ENCODE results near the gene PGM1. TPM values are rescaled to one million over a fixed set of nuclear protein-coding genes. Genes with fewer than 3 reads are reported as not detected.

The PGM1 gene
- polyA plus RNA-seq, 10 donors: 45.2 to 71.3 (median 67.1) TPM

DNA sequence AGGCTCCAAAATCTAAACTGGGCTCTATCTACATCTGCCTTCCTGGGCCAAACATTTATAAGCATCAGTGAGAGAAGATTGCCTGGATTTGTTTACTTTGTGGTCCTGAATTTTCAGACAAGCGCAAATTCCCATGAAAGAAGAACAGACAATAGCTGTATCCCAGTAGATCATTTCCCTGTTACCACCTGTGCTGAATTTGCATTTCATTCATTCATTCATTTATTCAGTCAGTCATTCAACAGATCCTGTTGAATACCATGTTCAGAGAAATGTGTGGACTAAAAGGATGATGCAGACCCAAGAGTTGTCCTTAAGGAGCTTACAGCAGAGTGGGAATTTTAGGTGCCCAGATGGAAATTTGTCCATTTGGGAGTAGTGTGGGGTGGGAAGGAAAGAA, 2.2 kb downstream of the PGM1 start:
- no peak for DNase-seq

DNA sequence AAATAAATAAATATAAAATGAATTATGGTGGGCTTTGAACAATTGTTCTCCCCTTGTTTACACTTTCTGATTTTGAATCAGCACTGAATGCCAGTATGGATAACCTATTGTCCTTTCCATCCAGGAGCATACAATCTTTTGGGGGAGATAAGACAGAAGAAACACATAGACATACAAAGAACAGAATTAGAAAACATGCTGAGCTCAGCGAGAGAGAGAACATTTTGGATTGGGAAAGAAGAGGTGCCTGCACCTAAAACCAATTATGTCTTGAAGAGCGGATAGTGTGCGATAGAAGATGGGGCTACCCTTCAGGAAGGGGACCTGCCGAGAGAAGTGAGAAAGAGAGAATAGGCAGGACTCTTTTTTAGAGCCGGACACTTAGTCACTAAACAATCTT, 6.6 kb downstream of the PGM1 start:
- DNase-seq: no peak

DNA sequence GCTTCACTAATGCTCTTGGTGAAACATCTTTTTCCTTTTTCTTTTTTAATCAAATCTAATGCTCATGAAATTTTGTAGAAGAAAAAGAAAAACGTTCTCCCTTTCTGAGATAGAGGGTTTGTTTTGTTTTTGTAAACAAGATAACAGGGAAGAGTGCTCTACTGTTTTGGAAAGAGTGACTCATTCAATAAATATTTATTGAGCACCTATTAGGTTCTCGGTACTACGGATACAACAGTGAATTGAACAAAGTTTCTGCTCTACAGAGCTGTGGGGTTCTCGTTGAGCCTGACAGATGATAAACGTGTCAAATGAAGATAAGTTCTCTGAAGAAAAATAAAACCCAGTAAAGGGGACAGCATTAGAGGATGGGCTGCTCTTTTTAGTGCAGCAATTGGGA, 7.0 kb downstream of the PGM1 start:
- no peak for DNase-seq

DNA sequence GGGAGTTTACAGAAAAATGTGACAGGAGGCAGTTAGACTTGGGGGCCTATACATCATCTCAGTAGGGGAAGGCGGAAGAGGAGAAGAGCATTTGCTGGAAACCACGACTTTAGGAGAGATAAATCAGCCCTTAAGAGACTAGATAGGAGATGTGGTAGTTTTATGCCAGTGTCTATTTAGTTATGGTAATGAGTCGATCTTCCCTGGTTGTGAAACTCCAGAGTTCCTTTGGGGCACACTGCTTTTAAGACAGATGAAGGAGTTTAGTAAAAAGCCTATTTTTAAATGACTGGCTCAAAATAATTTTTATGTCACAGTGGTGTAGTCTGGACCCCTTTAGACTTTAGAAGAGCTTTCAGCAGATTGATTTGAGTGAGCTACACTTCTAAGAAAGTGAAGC, 7.8 kb downstream of the PGM1 start:
- DNase-seq: no peak

DNA sequence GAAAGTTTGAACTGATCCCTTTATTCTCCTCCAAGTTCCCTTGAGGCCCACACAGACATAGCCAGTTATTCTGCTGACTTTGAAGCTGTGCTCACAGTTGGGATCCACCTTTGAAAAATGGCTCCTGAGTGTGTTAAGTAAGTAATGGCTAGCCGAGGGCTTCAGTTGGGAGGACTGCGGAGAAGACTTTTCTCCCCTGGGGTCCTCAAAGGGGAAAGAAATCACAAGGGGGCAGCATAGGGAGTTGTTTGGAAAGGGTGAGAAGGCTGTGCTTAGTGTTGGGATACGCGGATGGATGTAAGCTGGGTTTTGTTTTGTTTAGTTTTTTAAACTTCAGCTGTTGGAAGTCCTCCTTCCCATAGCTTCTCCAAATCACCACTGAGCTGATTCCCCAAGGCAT, 8.3 kb downstream of the PGM1 start:
- DNase-seq: no peak

DNA sequence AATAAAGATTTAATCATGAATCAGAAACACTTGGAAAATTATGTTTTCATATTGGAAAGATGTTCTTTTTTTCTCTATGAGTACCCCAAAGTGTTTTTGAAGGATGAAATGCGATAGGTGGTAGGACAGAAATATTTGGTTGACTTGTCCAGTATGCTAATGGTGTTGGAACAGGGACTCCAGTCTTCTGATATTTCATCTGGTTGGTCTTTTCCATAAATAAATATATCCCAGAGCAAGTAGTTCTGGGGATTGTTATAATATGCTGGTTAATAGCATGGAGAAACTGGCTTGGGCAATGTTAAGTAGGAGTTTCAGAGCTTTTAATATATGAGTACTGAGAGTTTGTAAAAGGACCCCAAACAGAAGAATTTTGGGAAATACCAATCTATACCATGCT, 8.7 kb downstream of the PGM1 start:
- no peak for DNase-seq

DNA sequence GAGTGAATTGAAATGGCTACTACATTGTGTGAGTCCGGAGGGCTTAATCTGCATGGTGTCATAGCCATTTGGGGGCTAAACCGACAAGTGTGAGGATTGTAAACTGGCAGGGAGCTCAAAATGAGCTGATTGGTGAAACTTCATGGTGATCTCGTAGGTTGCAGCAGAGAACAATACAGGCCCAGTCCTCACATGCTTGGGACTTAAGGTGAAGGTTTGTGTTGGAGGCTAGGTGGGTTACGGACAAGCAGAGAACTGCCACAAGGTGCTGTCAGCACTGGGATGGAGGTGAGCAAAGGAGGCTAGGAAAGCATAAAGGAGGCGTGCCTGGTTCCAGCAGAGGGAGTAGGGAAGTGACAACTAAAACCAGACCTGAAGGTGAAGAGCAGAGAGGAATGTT, 9.4 kb downstream of the PGM1 start:
- DNase-seq: no peak

DNA sequence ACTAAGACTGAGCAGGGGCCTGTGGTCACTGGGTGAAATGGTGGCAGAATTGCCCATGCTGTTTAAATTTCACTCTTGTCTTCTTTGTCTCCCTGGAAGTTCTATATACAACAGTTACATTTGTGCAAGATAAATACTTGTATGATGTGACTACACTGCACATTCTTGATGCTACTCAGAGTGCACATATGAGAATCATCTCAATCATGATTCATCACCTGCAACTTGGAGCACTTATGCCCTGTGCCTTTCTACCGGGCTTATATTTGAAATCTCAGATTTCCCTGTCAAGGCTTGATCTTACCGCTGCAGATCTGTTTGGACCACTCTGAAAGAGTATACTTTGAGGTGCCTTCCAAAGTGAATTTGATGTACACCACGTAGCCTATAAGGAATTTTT, 10.6 kb downstream of the PGM1 start:
- no peak for DNase-seq

DNA sequence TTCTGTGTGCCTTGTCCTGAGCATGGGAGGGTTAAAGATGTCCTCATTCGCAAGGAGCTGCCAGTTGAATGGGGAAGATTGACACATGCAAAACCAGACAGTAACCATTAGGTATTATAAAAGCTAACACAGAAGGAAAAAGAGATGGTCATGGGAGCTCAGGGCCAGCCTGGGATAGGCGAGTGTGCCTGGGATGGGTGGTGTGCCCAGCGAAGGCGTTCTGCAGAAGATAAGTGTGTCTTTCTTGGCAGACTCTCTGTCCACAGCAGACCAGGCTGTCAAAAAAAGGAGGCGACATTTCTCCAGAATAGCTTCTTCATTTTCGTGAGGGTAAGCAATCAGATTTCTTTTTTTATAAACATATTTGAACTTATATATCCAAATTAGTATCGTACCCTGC, 14.1 kb downstream of the PGM1 start:
- no peak for DNase-seq

DNA sequence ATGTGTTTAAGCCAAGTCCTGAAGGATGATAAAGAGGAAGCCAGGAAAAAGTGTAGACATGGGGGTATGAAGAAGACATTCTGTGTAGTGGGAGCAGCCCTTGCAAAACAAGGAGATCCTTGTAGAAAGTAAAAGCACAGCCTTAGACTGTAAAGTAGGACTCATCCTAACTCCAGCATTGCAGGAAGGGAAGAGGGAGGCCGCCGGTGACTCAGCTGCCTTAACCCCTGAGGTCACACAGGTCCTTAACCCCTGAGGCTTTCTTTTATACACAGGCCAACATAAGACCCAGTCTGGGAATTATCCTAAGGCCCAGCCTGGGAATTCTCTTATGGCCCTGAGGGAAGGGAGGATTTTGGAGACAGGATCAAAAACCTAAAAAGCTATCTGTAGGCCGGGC, 18.0 kb downstream of the PGM1 start:
- no peak for DNase-seq

DNA sequence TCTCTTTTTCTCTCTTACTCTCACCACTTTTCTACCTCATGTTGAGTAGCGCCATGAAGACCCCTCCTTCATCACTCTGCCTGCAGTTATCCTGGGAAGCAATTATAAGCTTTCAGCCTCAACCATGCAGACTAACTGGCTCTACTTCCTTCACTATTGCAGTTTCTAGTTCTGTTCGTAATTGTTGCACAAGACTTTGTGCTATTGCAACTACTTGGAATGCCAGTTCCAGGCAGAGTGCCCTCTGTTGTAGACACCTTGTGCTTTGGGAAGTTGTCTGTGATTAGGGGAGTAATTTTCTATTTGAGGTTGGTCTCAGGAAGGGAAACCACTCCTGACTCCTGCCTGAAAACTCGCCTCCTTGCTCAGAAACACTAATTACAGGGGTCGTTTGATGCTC, 19.4 kb downstream of the PGM1 start:
- no peak for DNase-seq

DNA sequence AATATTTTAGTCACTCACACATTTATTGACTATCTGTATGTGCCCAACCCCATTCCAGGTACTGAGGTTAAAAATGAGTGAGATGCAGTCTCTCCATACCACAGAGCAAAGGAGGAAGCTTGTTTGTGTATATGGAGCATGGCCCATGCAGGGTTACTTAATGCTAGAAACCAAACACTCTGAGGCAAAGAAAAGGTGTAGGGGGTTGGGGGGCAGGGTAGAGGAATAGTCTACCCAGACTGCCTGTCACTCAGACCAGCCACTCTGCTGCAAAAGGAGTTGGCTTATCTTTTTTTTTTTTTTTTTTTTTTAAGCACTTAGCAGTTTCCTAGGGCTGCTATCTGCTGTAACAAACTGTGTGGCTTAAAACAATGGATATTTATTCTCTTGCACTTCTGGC, 19.8 kb downstream of the PGM1 start:
- no peak for DNase-seq

DNA sequence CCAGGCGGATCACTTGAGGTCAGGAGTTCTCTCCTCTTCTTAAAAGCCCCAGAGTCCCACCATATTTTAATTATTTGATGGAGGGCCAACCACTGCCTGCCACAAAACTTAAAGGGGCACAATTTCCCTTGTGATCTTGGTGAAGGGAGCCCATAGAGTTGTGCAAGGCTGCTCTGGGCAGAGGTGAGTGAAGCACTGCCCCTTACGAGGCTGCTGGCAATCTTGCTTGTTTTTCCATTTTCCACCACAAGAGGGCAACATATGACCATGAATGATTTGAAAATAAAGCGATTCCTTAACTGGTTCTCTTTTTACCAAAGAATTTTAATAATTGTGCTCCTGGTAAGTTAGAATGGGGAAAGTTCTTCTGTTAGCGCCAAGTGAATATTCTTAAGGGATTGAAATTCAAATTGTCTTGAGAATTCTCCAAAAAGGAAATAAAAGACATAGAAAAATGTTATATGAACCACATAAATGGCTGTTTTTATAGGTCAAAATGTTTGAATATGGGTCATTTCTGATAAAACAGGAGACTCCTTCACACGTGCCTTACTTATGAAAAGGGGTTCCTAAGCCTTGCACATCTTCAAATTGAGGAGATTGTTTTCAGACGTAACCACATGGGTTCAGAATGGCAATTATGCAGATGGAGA, 22.7 kb downstream of the PGM1 start:
- DNase-seq: peak; percentile 75 to 88 (median 85)

DNA sequence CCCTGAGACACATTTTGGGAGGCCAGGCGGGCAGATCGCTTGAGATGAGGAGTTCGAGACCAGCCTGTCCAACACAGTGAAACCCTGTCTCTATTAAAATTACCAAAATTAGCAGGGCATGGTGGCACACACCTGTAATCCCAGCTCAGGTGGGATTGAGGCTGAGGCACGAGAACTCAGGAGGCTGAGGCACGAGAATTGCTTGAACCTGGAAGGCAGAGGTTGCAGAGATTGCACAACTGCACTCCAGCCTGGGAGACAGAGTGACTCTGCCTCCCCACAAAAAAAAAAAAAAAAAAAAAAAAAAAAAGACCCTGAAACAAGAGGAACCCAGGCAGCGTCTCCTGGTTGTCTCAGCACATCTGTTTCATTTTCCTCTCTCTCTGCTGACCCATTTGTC, 24.2 kb downstream of the PGM1 start:
- no peak for DNase-seq

DNA sequence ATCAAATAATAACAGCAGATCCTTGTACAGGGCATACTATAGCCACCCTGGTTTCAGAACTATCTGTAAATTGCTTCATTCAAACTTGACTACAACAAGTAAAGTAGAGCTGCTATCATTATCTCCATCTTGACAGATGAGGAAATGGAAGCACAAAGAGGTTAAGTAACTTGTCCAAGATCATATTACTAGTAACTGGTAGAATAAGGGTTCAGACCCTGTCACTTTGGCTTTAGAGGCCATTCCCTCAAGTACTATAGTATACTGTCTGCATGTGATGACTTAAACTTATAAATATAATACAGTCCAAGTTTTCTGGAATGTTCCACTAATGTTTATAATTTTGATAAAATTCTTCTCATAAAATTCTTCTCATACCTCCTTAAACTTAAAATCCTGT, 24.8 kb downstream of the PGM1 start:
- peak in 1 of 3 donors; percentile 7 for DNase-seq

DNA sequence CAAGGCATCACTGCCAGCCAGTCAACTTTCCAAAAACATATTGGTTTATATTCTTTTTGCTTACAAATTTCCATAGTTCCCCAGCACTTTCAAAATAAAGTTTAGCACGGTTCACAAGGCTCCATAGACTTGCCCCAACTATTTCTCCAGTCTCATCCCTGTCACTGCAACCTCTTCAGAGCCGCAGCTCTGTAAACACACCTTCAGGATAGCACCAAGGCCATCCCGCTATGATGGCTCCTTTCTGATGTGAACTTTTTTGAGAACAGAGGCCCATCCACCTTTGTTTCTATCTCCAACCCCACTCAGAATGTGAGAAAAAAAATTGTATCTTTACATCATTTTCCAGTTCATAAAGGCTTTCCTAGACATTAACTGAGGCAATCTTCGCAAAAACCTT, 26.3 kb downstream of the PGM1 start:
- no peak for DNase-seq

DNA sequence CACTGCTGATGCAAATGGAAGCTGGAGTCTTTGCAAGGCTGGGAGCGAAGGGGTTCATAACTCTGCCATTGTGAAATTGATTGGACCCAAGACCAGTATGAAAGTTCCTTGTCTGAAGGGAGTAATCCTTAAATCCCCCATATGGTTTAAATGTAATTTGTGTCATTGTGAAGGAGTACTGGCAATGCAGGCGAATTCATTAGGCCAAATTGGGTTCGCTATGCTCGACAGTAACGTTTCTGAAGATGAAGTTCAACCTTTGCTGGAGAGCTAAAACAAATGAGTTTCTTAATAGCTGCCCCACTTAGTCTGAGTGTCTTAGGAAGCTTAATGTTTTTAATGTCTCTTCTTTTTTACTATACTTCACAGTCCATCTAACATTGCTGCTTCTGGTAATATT, 27.5 kb downstream of the PGM1 start:
- no peak for DNase-seq

DNA sequence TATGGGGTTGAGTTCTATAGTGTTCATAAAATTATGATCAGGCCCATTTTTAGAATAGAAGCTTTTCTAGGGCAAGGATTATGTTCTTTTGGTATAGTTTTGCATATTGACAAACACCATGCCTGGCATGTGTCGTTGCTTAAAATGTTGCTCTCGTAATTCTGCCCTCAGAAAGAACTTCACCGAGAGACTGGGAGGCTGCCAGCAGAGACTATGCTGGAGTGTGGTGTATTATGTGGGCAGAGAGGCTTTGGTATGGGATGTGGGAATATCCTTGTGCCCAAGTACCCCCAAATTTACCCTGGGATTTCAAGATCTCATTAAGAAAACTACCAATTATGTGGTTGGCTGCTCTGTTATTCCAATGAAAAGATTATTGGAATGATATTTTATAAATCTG, 27.9 kb downstream of the PGM1 start:
- DNase-seq: no peak

DNA sequence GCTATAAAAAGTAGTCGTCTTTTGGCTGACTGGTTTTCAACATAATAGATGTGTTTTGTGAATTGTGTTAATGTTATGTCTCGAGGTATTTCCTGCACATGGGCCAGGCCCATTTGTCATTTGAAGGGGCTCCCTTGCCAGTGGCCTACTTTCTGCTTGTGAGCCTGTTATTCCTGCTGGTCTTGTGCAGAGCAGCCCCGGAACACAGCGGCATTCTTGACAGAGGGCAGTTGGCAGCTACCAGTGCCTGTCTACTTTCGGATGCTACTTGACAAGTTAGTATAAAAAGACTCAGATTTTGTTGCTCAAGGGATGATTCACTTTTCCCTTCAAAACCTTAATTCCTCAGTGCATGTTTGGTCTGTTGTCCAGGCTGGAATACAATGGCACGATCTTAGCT, 28.5 kb downstream of the PGM1 start:
- DNase-seq: no peak

DNA sequence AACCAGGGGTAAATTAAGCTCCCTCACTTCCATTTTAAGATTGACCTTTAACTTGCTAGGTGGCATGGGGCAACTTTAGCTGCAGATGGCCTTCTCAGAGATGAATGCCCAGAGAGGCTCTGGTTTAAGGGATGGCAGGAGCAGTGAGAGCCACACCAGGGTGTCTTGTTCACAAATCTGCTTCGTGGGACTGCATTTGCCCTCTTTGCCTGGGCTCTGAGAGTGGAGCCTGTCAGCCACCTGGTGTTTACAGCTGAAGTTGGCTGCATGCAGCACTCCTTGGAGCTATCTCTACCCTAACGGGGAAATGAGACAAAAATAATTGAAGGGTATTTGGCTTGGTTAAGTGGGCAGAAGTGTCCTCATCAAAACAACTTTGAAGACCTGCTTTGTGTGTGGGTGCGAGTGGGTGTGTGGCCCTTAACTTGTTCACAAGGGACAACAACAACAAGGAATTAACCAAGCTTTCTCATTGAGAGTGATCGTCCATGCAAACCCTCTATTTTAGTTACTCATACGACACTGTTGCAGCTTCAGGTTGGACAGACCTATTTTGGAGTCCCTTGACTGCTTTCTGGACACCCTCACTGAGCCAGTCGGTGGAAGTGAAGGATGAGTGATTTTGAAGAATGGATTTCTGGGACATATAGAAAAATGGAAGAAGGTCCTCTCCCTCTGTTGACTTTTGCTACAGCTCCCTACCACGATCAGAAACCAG, 29.8 kb downstream of the PGM1 start:
- DNase-seq: no peak

DNA sequence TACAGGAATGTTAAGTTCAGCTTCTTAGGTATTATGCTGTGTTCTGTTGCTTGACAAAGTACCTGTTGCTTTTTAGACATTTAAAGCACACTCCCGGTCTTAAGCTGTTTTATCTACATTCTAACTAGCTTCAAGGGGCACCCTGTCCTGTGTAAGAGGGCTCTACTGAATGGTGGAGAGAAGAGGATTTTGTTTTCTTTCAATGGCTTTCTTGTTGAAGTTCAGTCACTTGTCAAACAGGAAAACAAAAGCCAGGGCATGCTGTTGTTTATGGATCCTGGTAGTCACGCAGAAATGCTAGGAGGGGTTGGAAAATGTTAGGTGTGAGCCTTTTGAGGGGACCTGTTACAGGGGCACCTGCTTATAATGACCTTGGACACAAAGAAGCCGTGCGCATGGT, 30.7 kb downstream of the PGM1 start:
- no peak for DNase-seq

DNA sequence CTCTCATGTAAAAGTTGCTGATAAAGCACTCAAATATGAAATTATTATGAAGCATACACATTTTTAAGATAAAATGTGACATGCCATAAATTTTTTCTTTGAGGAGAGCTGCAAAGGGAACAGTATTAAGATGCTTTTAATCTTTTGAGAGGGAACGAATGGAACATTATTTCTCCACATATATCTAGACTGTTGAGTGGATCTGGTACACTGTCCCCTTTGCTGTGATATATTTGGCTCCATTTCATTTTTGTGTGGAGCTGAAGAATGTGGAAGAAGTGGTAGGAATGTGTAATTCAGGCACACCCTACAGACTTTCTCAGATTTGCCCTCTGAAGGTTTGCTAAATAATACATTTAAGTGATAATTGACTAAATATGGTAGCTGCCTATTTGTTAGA, 31.7 kb downstream of the PGM1 start:
- no peak for DNase-seq

DNA sequence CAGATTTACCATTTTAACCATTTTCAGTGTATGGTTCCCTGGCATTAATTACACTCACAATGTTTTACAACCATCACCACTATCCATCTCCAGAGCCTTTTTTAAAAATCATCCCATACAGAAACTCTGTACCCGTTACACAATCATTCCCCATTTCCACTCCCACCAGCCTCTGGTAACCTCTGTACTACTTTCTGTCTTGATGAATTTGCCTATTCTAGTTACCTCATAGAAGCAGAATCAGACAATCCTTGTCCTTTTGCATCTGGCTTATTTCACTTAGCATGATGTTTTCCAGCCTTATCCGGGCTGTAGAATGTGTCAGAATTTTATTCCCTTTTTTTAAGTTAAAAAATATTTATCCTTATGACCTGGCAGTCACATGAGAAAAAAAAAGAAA, 33.0 kb downstream of the PGM1 start:
- DNase-seq: no peak

DNA sequence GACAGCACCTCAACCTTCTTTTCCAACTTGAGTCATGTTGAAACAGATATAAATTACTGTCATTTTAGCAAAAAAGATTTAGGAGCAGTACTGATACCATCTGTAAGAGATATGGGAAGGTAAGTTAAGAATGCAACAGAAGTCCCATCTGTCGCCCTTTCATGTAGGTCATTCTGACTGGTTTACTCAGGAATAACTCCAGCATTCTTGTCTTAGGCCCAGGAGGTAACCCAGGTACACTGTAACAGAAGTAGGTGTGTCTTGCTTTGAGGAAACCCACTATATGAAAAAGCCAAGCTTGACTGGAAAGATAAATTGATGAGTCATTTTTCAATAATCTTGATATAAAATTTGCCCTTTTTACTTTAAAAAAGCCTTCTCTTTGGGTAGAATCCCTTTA, 35.4 kb downstream of the PGM1 start:
- no peak for DNase-seq
